Activated CD4-positive, alpha-beta T cell treated with anti-CD3 and anti-CD28 coated beads, Interleukin-2, amount 10 ng/mL, durations not matched to agents 24 days and 14 days (primary cell): ENCODE data around the gene OR8G5. TPM values are rescaled to one million over a fixed set of nuclear protein-coding genes. Genes with fewer than 3 reads are reported as not detected.

Experiments used
- DNase-seq: peaks from one replicate; pipeline ENCODE4 v3.0.0; 2022
- H3K27ac Mint-ChIP-seq: one replicate; pipeline ENCODE4 v1.8.0; 2022; ENCODE audit warnings: mild to moderate bottlenecking, mixed read lengths
- H3K27me3 Mint-ChIP-seq: one replicate; pipeline ENCODE4 v1.8.0; 2022; ENCODE audit warnings: mixed read lengths
- H3K36me3 Mint-ChIP-seq: one replicate; pipeline ENCODE4 v1.8.0; 2022; ENCODE audit warnings: low read depth, mild to moderate bottlenecking, mixed read lengths
- H3K4me1 Mint-ChIP-seq: one replicate; pipeline ENCODE4 v1.8.0; 2021; ENCODE audit warnings: mixed read lengths
- H3K4me3 Mint-ChIP-seq: one replicate; pipeline ENCODE4 v1.8.0; 2022; ENCODE audit warnings: mild to moderate bottlenecking, moderate library complexity, mixed read lengths
- H3K9me3 Mint-ChIP-seq: one replicate; pipeline ENCODE4 v1.8.0; 2021; ENCODE audit warnings: mixed read lengths
- intact Hi-C: fragments of 100-400 bp; cut with micrococcal nuclease; formaldehyde crosslinking; loops from one replicate; pipeline ENCODE4 v1.15.1; 2023
- total RNA-seq: library from RNA; stranded (reverse); gene quantifications from 2 replicates; pipeline ENCODE4 v1.2.3, GENCODE V29; 2022

OR8G5 gene
- total RNA-seq, 1 donor from 2014 or later: not detected

GRCh38 chr11:124307093-124307492 is 50.9 kb downstream of the OR8G5 start:
- no peaks in the 10 kb centered on the region for H3K4me1 Mint-ChIP-seq
- intact Hi-C loops: no loop called here
- H3K27me3 Mint-ChIP-seq: peaks cover 2% of the 10 kb centered on the region
- no peaks in the 10 kb centered on the region for H3K36me3 Mint-ChIP-seq
- no peaks in the 10 kb centered on the region for H3K9me3 Mint-ChIP-seq
- no peak for DNase-seq
- no peak overlapping the region for H3K27ac Mint-ChIP-seq
- no peak overlapping the region for H3K4me3 Mint-ChIP-seq

- DNase-seq: no peak
- Mint-ChIP-seq H3K27ac (no peak overlapping the region), H3K4me1 (no peaks in the 10 kb centered on the region), H3K27me3 (peaks cover 2% of the 10 kb centered on the region), H3K4me3 (no peak overlapping the region), H3K9me3 (no peaks in the 10 kb centered on the region), H3K36me3 (no peaks in the 10 kb centered on the region)
- intact Hi-C loops: no loop called here
Observed at GRCh38 chr11:124310721-124311120, 54.5 kb downstream of the OR8G5 start.

DNA sequence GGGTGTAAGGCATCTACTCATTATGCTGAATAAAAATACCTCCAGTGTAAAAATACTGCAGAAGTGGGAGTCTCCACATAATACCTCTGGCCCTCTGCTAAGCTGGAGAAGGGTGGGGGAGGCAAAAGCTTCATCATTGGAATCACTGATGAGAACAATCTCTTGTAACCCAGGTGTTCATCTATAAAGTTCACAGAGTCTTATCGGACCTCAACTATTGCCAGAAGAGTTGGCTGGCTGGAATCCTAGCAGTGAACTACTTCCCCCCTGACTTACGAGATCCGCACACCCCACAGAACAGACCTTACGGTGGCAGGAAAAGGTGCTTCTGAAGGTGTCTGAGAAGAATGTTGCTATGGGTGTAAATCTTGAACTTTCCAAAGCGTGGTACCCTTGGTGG is 55.1 kb downstream of the OR8G5 start:
- intact Hi-C loops: no loop called here
- no peaks in the 10 kb centered on the region for H3K4me1 Mint-ChIP-seq

GRCh38 chr11:124311670-124312069 is 55.5 kb downstream of the OR8G5 start:
- no peaks in the 10 kb centered on the region for H3K36me3 Mint-ChIP-seq
- H3K27me3 Mint-ChIP-seq: peaks cover 2% of the 10 kb centered on the region
- H3K9me3 Mint-ChIP-seq: no peaks in the 10 kb centered on the region
- DNase-seq: no peak
- H3K4me1 Mint-ChIP-seq: no peaks in the 10 kb centered on the region
- no peak overlapping the region for H3K4me3 Mint-ChIP-seq
- intact Hi-C loops: no loop called here
- no peak overlapping the region for H3K27ac Mint-ChIP-seq

More for the DNA sequence above, 55.1 kb downstream of the OR8G5 start:
- DNase-seq: no peak
- H3K4me3 Mint-ChIP-seq: no peak overlapping the region
- H3K27me3 Mint-ChIP-seq: peaks cover 2% of the 10 kb centered on the region
- H3K27ac Mint-ChIP-seq: no peak overlapping the region
- no peaks in the 10 kb centered on the region for H3K36me3 Mint-ChIP-seq
- no peaks in the 10 kb centered on the region for H3K9me3 Mint-ChIP-seq

GRCh38 chr11:124313131-124313530 is 57.0 kb downstream of the OR8G5 start:
- no peak for DNase-seq
- Mint-ChIP-seq H3K27ac (no peak overlapping the region), H3K9me3 (no peaks in the 10 kb centered on the region), H3K4me3 (no peak overlapping the region), H3K27me3 (peaks cover 1% of the 10 kb centered on the region), H3K36me3 (no peaks in the 10 kb centered on the region), H3K4me1 (no peaks in the 10 kb centered on the region)
- intact Hi-C loops: no loop called here

GRCh38 chr11:124313849-124314248 is 57.7 kb downstream of the OR8G5 start, which contains the start of gene OR8D1:
OR8D1 (minus strand) TSS chr11:124313949; CDS start chr11:124310766, 3,183 bp downstream.
- Mint-ChIP-seq H3K36me3 (no peaks in the 10 kb centered on the region), H3K9me3 (no peaks in the 10 kb centered on the region), H3K4me3 (no peak within 1 kb of the TSS), H3K27ac (no peak within 1 kb of the TSS), H3K4me1 (no peaks in the 10 kb centered on the region), H3K27me3 (peaks cover 2% of the 10 kb centered on the region)
- intact Hi-C loops: no loop called here
- no peak for DNase-seq

DNA sequence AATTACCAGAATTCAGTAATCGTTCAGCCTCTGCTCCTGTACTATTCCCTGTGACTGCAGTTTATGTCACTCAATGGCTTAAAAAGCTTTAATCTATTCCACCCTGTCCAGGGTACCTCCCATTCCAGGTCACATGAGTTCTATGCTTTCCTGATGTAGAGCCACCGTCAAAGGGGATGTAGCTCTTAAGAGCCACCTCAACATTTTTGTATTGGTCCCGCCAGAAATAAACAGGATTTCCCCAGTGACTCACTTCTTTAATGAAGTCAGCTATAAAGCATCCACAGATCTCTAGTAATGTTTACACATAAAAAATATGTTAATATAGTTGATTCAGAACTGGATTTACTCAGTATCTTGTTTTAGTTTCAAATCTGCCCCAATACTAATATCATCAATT is 58.9 kb downstream of the OR8G5 start:
- H3K27ac Mint-ChIP-seq: no peak overlapping the region

More for the DNA sequence above, 58.9 kb downstream of the OR8G5 start:
- no peak for DNase-seq
- intact Hi-C loops: no loop called here
- Mint-ChIP-seq H3K9me3 (no peaks in the 10 kb centered on the region), H3K4me3 (no peak overlapping the region), H3K4me1 (no peaks in the 10 kb centered on the region), H3K36me3 (no peaks in the 10 kb centered on the region), H3K27me3 (peaks cover 5% of the 10 kb centered on the region)

Other genes starting within 250 kb of the OR8G5 start
- gene OR10G4, start 243.4 kb upstream of the OR8G5 start, total RNA-seq: not detected in 2 replicates
- not detected in 2 replicates for gene OR10G9, start 233.4 kb upstream of the OR8G5 start, total RNA-seq
- not detected in 2 replicates for gene OR10G8, start 229.6 kb upstream of the OR8G5 start, total RNA-seq
- gene OR10G7, start 215.1 kb upstream of the OR8G5 start, total RNA-seq: not detected in 2 replicates
- 6.5 and 6.8 TPM in 2 replicates for gene VWA5A, start 140.9 kb upstream of the OR8G5 start, total RNA-seq
- gene OR10D3, start 73.0 kb upstream of the OR8G5 start, total RNA-seq: not detected in 2 replicates
- gene OR8G1, start 15.3 kb upstream of the OR8G5 start, total RNA-seq: not detected in 2 replicates
- gene OR8D1, start 57.6 kb downstream of the OR8G5 start, total RNA-seq: not detected in 2 replicates
- gene OR8D2, start 63.8 kb downstream of the OR8G5 start, total RNA-seq: not detected in 2 replicates
- gene OR8B2, start 128.1 kb downstream of the OR8G5 start, total RNA-seq: not detected in 2 replicates
- gene OR8B3, start 142.6 kb downstream of the OR8G5 start, total RNA-seq: not detected in 2 replicates
- gene OR8B4, start 168.5 kb downstream of the OR8G5 start, total RNA-seq: not detected in 2 replicates
- gene OR8B8, start 189.3 kb downstream of the OR8G5 start, total RNA-seq: not detected in 2 replicates